Activated T-cell treated with anti-CD3 and anti-CD28 coated beads for 48 hours (primary cell): ENCODE measurements around the gene SCN2B.

ENCODE experiments used
- DNase-seq: peaks from one replicate; pipeline ENCODE4 v3.0.0-alpha.2; 2020; ENCODE audit warnings: low read depth

The SCN2B gene

GRCh38 chr11:118152552-118153471 lies 23.6 kb downstream of the SCN2B start, which contains the start of gene SCN4B:
Gene SCN4B (minus strand): TSS chr11:118152823. CDS start chr11:118152673, 150 bp downstream.
- DNase-seq = no peak

- no peak for DNase-seq
Observed at GRCh38 chr11:118152020-118152551, 24.4 kb downstream of the SCN2B start.

GRCh38 chr11:118151431-118151830 lies 25.0 kb downstream of the SCN2B start:
- no peak for DNase-seq

GRCh38 chr11:118149493-118149892 lies 26.9 kb downstream of the SCN2B start:
- no peak for DNase-seq

GRCh38 chr11:118148856-118149255 lies 27.6 kb downstream of the SCN2B start:
- DNase-seq = no peak

- no peak for DNase-seq
Observed at GRCh38 chr11:118148240-118148639, 28.2 kb downstream of the SCN2B start.

- DNase-seq = no peak
Observed at GRCh38 chr11:118147502-118147901, 28.9 kb downstream of the SCN2B start.

GRCh38 chr11:118146554-118146953 lies 29.9 kb downstream of the SCN2B start:
- DNase-seq = no peak

GRCh38 chr11:118145285-118146227 lies 30.9 kb downstream of the SCN2B start:
- peak; percentile 88 for DNase-seq

GRCh38 chr11:118144301-118145268 lies 31.9 kb downstream of the SCN2B start:
- DNase-seq = no peak

GRCh38 chr11:118143661-118144185 lies 32.7 kb downstream of the SCN2B start:
- no peak for DNase-seq

- no peak for DNase-seq
Observed at GRCh38 chr11:118142809-118143208, 33.6 kb downstream of the SCN2B start.

- no peak for DNase-seq
Observed at GRCh38 chr11:118142081-118142480, 34.4 kb downstream of the SCN2B start.

- no peak for DNase-seq
Observed at GRCh38 chr11:118139578-118139977, 36.9 kb downstream of the SCN2B start.

- no peak for DNase-seq
Observed at GRCh38 chr11:118138839-118139420, 37.5 kb downstream of the SCN2B start.

- no peak for DNase-seq
Observed at GRCh38 chr11:118136801-118137200, 39.6 kb downstream of the SCN2B start.

GRCh38 chr11:118136341-118136740 lies 40.1 kb downstream of the SCN2B start:
- DNase-seq = no peak

- no peak for DNase-seq
Observed at GRCh38 chr11:118135796-118136165, 40.7 kb downstream of the SCN2B start.

- no peak for DNase-seq
Observed at GRCh38 chr11:118135051-118135795, 41.2 kb downstream of the SCN2B start.

GRCh38 chr11:118133816-118134215 lies 42.6 kb downstream of the SCN2B start:
- no peak for DNase-seq
